Osteocyte (in vitro differentiated cells): ENCODE measurements around the gene SLC25A27. TPM values are rescaled to one million over a fixed set of nuclear protein-coding genes. Genes with fewer than 3 reads are reported as not detected.
"Not testable (repeated sequence)": the region's sequence is repeated elsewhere in the genome, so short reads cannot be mapped to it uniquely, and the experiment has no call there.

Source experiments
- DNase-seq: peaks from one replicate; pipeline ENCODE4 v3.0.0; 2021; ENCODE audit warnings: mixed read lengths; ENCODE audit not compliant: unreplicated experiment; ENCODE audit errors: extremely low spot score
- H3K27ac Mint-ChIP-seq: one replicate; pipeline ENCODE4 v1.8.0; 2021; ENCODE audit warnings: mild to moderate bottlenecking, mixed read lengths; ENCODE audit not compliant: unreplicated experiment
- H3K27me3 Mint-ChIP-seq: one replicate; pipeline ENCODE4 v1.8.0; 2021; ENCODE audit warnings: mixed read lengths; ENCODE audit not compliant: unreplicated experiment
- H3K36me3 Mint-ChIP-seq: one replicate; pipeline ENCODE4 v1.8.0; 2021; ENCODE audit warnings: mixed read lengths; ENCODE audit not compliant: unreplicated experiment
- H3K4me1 Mint-ChIP-seq: one replicate; pipeline ENCODE4 v1.8.0; 2021; ENCODE audit warnings: mixed read lengths; ENCODE audit not compliant: unreplicated experiment
- H3K4me3 Mint-ChIP-seq: one replicate; pipeline ENCODE4 v1.8.0; 2021; ENCODE audit warnings: mild to moderate bottlenecking, moderate library complexity, mixed read lengths; ENCODE audit not compliant: unreplicated experiment
- H3K9me3 Mint-ChIP-seq: one replicate; pipeline ENCODE4 v1.8.0; 2021; ENCODE audit warnings: mixed read lengths; ENCODE audit not compliant: unreplicated experiment
- total RNA-seq: library from RNA; stranded (reverse); gene quantifications from 2 replicates; pipeline ENCODE4 v1.2.1, GENCODE V29; 2021
- TF ChIP-seq, protein P1 (sequence below): fragments of 200-600 bp; sonication (generic); IDR thresholded peaks from 2 replicates; pipeline ENCODE4 v1.5.0; 2021; ENCODE audit warnings: antibody characterized with exemption, mild to moderate bottlenecking, moderate library complexity

The SLC25A27 gene
- total RNA-seq, 1 donor from 2014 or later = 7.6 TPM

DNA sequence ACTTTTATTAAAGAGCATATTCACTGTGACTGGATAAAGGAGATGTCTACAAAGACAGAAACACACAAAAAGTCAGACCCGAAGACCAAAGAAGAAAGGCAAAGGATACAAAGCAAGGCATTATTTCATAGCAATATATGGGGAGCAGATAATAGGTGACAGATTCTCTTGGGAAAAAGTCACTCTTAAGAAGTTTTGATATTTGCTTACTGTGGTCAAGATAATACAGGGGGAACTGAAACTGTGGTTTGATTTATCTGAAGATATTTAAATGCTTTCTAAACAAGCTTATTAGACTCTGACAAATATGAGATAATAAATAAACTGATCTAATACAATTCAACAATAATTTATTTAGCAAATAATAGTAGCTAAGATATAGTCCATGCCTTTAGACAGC lies 14.8 kb upstream of the SLC25A27 start:
- DNase-seq = no peak
- H3K27ac Mint-ChIP-seq = no peak overlapping the region
- peaks cover 6% of the 10 kb centered on the region for H3K4me1 Mint-ChIP-seq
- H3K9me3 Mint-ChIP-seq = no peaks in the 10 kb centered on the region
- peaks cover 15% of the 10 kb centered on the region for H3K27me3 Mint-ChIP-seq
- no peak overlapping the region for H3K4me3 Mint-ChIP-seq
- no peaks in the 10 kb centered on the region for H3K36me3 Mint-ChIP-seq
- TF ChIP-seq, protein P1, sequence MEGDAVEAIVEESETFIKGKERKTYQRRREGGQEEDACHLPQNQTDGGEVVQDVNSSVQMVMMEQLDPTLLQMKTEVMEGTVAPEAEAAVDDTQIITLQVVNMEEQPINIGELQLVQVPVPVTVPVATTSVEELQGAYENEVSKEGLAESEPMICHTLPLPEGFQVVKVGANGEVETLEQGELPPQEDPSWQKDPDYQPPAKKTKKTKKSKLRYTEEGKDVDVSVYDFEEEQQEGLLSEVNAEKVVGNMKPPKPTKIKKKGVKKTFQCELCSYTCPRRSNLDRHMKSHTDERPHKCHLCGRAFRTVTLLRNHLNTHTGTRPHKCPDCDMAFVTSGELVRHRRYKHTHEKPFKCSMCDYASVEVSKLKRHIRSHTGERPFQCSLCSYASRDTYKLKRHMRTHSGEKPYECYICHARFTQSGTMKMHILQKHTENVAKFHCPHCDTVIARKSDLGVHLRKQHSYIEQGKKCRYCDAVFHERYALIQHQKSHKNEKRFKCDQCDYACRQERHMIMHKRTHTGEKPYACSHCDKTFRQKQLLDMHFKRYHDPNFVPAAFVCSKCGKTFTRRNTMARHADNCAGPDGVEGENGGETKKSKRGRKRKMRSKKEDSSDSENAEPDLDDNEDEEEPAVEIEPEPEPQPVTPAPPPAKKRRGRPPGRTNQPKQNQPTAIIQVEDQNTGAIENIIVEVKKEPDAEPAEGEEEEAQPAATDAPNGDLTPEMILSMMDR = no peak

GRCh38 chr6:46638650-46639049 lies 14.1 kb upstream of the SLC25A27 start:
- DNase-seq = no peak

GRCh38 chr6:46642928-46643751 lies 9.6 kb upstream of the SLC25A27 start:
- TF ChIP-seq, protein P1 = no peak
- DNase-seq = no peak
- Mint-ChIP-seq H3K27me3 (peaks cover 41% of the 10 kb centered on the region), H3K9me3 (peaks cover 11% of the 10 kb centered on the region), H3K4me1 (peaks cover 6% of the 10 kb centered on the region), H3K36me3 (no peaks in the 10 kb centered on the region), H3K4me3 (no peak overlapping the region), H3K27ac (no peak overlapping the region)

More at GRCh38 chr6:46638650-46639049, 14.1 kb upstream of the SLC25A27 start:
- H3K27ac Mint-ChIP-seq = no peak overlapping the region
- no peaks in the 10 kb centered on the region for H3K36me3 Mint-ChIP-seq
- no peak overlapping the region for H3K4me3 Mint-ChIP-seq
- peaks cover 20% of the 10 kb centered on the region for H3K27me3 Mint-ChIP-seq
- H3K4me1 Mint-ChIP-seq = peaks cover 6% of the 10 kb centered on the region
- TF ChIP-seq, protein P1 = no peak
- H3K9me3 Mint-ChIP-seq = no peaks in the 10 kb centered on the region

- H3K9me3 Mint-ChIP-seq = peaks cover 11% of the 10 kb centered on the region
- no peaks in the 10 kb centered on the region for H3K36me3 Mint-ChIP-seq
- no peak overlapping the region for H3K4me3 Mint-ChIP-seq
- H3K27ac Mint-ChIP-seq = no peak overlapping the region
- TF ChIP-seq, protein P1 = no peak
- H3K4me1 Mint-ChIP-seq = no peaks in the 10 kb centered on the region
- peaks cover 43% of the 10 kb centered on the region for H3K27me3 Mint-ChIP-seq
- no peak for DNase-seq
Measured at GRCh38 chr6:46645265-46645664, 7.5 kb upstream of the SLC25A27 start.

GRCh38 chr6:46648108-46648507 lies 4.7 kb upstream of the SLC25A27 start:
- DNase-seq, H3K4me1 Mint-ChIP-seq, H3K36me3 Mint-ChIP-seq, H3K4me3 Mint-ChIP-seq, H3K27ac Mint-ChIP-seq: not testable (repeated sequence)
- Mint-ChIP-seq H3K9me3 (peaks cover 11% of the 10 kb centered on the region), H3K27me3 (peaks cover 52% of the 10 kb centered on the region)
